Tibial nerve (tissue), 4 donors: ENCODE results near the gene NAT16. TPM values are rescaled to one million over a fixed set of nuclear protein-coding genes. Genes with fewer than 3 reads are reported as not detected.
"Not testable (repeated sequence)": the region's sequence is repeated elsewhere in the genome, so short reads cannot be mapped to it uniquely, and the experiment has no call there.

Experiments
- DNase-seq, 2 donors: peaks; one replicate each; pipeline ENCODE4 v3.0.0-alpha.2; 2019; ENCODE audit warnings: low spot score in 2 of 2
- H3K27ac ChIP-seq, 4 donors: fragments of 200-600 bp; sonication (generic) in 3 of 4; one replicate each; pipeline ENCODE4 v1.5.1; 2017 to 2019; ENCODE audit warnings: mild to moderate bottlenecking in 1 of 4
- H3K27me3 ChIP-seq, 2 donors: fragments of 200-600 bp; sonication (generic) in 1 of 2; one replicate each; pipeline versions ENCODE4 v1.5.1 to v1.6.0; 2017 to 2019
- H3K36me3 ChIP-seq, 3 donors: fragments of 200-600 bp; sonication (generic); one replicate each; pipeline ENCODE4 v1.5.1; 2018 to 2019
- H3K4me1 ChIP-seq, 4 donors: fragments of 200-600 bp; sonication (generic) in 3 of 4; one replicate each; pipeline ENCODE4 v1.5.1; 2017 to 2019
- H3K4me3 ChIP-seq, 4 donors: fragments of 200-600 bp; sonication (generic) in 3 of 4; one replicate each; pipeline ENCODE4 v1.5.1; 2017 to 2019; ENCODE audit warnings: mild to moderate bottlenecking in 1 of 4, moderate library complexity in 1 of 4
- H3K9me3 ChIP-seq, 4 donors: fragments of 200-600 bp; sonication (generic) in 3 of 4; one replicate each; pipeline ENCODE4 v1.5.1; 2017 to 2019
- EP300 ChIP-seq, 2 donors: sonication (generic); formaldehyde crosslinking; IDR thresholded peaks; one replicate each; pipeline ENCODE4 v1.6.1; 2017; ENCODE audit warnings: antibody characterized with exemption in 2 of 2, mild to moderate bottlenecking in 1 of 2
- POLR2A ChIP-seq, 2 donors: fragments of 450-650 bp; IDR thresholded peaks; one replicate each; pipeline ENCODE4 v1.6.1; 2017; ENCODE audit warnings: antibody characterized with exemption in 2 of 2, mild to moderate bottlenecking in 2 of 2, moderate library complexity in 2 of 2
- WGBS, 2 donors: methylation state at CpG; one replicate each; pipeline ENCODE4 v1.1.5; 2018; 5-methylcytosine and 5-hydroxymethylcytosine counted together
- total RNA-seq, 4 donors: library from RNA; depleted of rRNA; stranded (reverse); fragments of >200 nt; gene quantifications; one replicate each; pipeline ENCODE4 v1.1.0, GENCODE V29; 2016
- TF ChIP-seq, protein P1 (sequence below), 5 experiments: fragments of 200-600 bp in 3 of 5; fragments of 450-650 bp in 2 of 5; sonication (generic) in 3 of 5; IDR thresholded peaks; one replicate each; pipeline ENCODE4 v1.5.1; 2016 to 2019; ENCODE audit warnings: antibody characterized with exemption in 5 of 5, mild to moderate bottlenecking in 3 of 5, moderate library complexity in 2 of 5

Gene NAT16
- total RNA-seq, 4 donors from 2014 or later: not detected

DNA sequence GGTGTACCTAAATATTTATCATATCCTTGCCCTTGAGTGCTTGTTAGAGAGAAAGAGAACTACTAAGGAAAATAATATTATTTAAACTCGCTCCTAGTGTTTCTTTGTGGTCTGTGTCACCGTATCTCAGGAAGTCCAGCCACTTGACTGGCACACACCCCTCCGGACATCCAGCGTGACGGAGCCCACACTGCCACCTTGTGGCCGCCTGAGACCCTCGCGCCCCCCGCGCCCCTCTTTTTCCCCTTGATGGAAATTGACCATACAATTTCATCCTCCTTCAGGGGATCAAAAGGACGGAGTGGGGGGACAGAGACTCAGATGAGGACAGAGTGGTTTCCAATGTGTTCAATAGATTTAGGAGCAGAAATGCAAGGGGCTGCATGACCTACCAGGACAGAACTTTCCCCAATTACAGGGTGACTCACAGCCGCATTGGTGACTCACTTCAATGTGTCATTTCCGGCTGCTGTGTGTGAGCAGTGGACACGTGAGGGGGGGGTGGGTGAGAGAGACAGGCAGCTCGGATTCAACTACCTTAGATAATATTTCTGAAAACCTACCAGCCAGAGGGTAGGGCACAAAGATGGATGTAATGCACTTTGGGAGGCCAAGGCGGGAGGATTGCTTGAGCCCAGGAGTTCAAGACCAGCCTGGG is 41.8 kb downstream of the NAT16 start:
- Histone ChIP-seq H3K4me3 (peak overlapping the region in 1 of 4 donors; percentile 20), H3K27ac (peak overlapping the region in 3 of 4 donors; percentile 32 to 84 (median 64)), H3K36me3 (peaks cover 0 to 3% (median 0%) of the 10 kb centered on the region in 3 donors), H3K27me3 (no peaks in the 10 kb centered on the region), H3K9me3 (no peaks in the 10 kb centered on the region), H3K4me1 (peaks cover 0 to 15% (median 4%) of the 10 kb centered on the region in 4 donors)
- peak; percentile 66 to 88 for DNase-seq
- TF ChIP-seq, protein P1, sequence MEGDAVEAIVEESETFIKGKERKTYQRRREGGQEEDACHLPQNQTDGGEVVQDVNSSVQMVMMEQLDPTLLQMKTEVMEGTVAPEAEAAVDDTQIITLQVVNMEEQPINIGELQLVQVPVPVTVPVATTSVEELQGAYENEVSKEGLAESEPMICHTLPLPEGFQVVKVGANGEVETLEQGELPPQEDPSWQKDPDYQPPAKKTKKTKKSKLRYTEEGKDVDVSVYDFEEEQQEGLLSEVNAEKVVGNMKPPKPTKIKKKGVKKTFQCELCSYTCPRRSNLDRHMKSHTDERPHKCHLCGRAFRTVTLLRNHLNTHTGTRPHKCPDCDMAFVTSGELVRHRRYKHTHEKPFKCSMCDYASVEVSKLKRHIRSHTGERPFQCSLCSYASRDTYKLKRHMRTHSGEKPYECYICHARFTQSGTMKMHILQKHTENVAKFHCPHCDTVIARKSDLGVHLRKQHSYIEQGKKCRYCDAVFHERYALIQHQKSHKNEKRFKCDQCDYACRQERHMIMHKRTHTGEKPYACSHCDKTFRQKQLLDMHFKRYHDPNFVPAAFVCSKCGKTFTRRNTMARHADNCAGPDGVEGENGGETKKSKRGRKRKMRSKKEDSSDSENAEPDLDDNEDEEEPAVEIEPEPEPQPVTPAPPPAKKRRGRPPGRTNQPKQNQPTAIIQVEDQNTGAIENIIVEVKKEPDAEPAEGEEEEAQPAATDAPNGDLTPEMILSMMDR (IDR thresholded peaks at IDR 0.05): peak; percentile 72 to 89 (median 85)
- TF ChIP-seq EP300 (IDR thresholded peaks at IDR 0.05) (peak in 1 of 2 donors; percentile 73), POLR2A (IDR thresholded peaks at IDR 0.05) (no peak)
- WGBS, 2 donors: 6 to 8% methylated on average over 16 of the region's 16 CpGs

GRCh38 chr7:101137651-101138212 is 42.4 kb downstream of the NAT16 start:
- Histone ChIP-seq H3K4me3 (peak overlapping the region in 1 of 4 donors; percentile 20), H3K27me3 (no peaks in the 10 kb centered on the region), H3K9me3 (no peaks in the 10 kb centered on the region), H3K36me3 (peaks cover 0 to 3% (median 0%) of the 10 kb centered on the region in 3 donors), H3K27ac (peak overlapping the region in 3 of 4 donors; percentile 32 to 84 (median 64)), H3K4me1 (peaks cover 0 to 15% (median 4%) of the 10 kb centered on the region in 4 donors)
- DNase-seq: no peak
- WGBS, 2 donors: 68 to 76% methylated on average over 9 of the region's 9 CpGs
- TF ChIP-seq EP300 (IDR thresholded peaks at IDR 0.05) (no peak), POLR2A (IDR thresholded peaks at IDR 0.05) (no peak)
- TF ChIP-seq, protein P1 (IDR thresholded peaks at IDR 0.05): no peak

- H3K36me3 ChIP-seq: peaks cover 0 to 3% (median 0%) of the 10 kb centered on the region in 3 donors
- H3K27me3 ChIP-seq: no peaks in the 10 kb centered on the region
- H3K4me3 ChIP-seq: no peak overlapping the region
- H3K9me3 ChIP-seq: no peaks in the 10 kb centered on the region
- no peak for TF ChIP-seq EP300 (IDR thresholded peaks at IDR 0.05)
- TF ChIP-seq, protein P1 (IDR thresholded peaks at IDR 0.05): no peak
- no peak for TF ChIP-seq POLR2A (IDR thresholded peaks at IDR 0.05)
- DNase-seq: no peak
- no peak overlapping the region for H3K27ac ChIP-seq
- WGBS, 2 donors: 62 to 69% methylated on average over 6 of the region's 6 CpGs
- peaks cover 0 to 15% (median 4%) of the 10 kb centered on the region in 4 donors for H3K4me1 ChIP-seq
These were observed 45.6 kb downstream of the NAT16 start for GRCh38 chr7:101134399-101134980.

DNA sequence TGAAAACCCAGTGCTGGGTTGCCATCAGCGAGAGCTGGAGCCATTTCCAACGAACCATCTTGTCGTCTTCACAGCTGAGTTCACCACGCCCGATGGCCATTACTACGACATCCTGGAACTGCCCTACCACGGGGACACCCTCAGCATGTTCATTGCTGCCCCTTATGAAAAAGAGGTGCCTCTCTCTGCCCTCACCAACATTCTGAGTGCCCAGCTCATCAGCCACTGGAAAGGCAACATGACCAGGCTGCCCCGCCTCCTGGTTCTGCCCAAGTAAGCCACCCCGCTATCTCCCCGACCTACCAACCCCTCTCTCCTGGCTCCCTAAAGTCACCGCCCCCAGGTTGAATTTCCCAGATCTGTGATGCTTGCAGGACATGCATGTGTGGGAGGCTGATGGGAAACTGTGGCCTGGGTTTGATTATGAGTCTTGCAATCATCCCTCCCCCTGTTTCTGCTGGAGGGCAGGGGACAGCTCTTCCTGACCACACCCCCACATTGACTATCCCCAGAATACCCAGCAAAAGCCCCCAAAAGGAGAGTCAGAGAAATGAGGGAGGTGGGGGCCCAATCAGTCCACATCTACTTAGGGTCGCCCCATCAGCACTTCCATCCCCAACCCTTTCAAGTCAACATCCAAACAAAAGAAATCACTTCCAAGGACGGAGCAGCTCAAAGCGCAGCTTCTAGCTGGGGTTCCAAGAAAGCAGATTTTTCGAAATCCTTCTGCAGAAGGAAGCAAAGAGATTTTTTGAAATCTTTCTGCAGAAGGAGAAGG is 46.3 kb downstream of the NAT16 start:
- H3K27me3 ChIP-seq: no peaks in the 10 kb centered on the region
- H3K4me3 ChIP-seq: no peak overlapping the region
- WGBS, 2 donors: 74 to 75% methylated on average over 15 of the region's 15 CpGs
- TF ChIP-seq, protein P1 (IDR thresholded peaks at IDR 0.05): no peak
- no peak for TF ChIP-seq EP300 (IDR thresholded peaks at IDR 0.05)
- no peak for TF ChIP-seq POLR2A (IDR thresholded peaks at IDR 0.05)
- H3K27ac ChIP-seq: no peak overlapping the region
- no peak for DNase-seq
- H3K4me1 ChIP-seq: peaks cover 0 to 15% (median 4%) of the 10 kb centered on the region in 4 donors
- no peaks in the 10 kb centered on the region for H3K9me3 ChIP-seq
- peaks cover 0 to 3% (median 0%) of the 10 kb centered on the region in 3 donors for H3K36me3 ChIP-seq

DNA sequence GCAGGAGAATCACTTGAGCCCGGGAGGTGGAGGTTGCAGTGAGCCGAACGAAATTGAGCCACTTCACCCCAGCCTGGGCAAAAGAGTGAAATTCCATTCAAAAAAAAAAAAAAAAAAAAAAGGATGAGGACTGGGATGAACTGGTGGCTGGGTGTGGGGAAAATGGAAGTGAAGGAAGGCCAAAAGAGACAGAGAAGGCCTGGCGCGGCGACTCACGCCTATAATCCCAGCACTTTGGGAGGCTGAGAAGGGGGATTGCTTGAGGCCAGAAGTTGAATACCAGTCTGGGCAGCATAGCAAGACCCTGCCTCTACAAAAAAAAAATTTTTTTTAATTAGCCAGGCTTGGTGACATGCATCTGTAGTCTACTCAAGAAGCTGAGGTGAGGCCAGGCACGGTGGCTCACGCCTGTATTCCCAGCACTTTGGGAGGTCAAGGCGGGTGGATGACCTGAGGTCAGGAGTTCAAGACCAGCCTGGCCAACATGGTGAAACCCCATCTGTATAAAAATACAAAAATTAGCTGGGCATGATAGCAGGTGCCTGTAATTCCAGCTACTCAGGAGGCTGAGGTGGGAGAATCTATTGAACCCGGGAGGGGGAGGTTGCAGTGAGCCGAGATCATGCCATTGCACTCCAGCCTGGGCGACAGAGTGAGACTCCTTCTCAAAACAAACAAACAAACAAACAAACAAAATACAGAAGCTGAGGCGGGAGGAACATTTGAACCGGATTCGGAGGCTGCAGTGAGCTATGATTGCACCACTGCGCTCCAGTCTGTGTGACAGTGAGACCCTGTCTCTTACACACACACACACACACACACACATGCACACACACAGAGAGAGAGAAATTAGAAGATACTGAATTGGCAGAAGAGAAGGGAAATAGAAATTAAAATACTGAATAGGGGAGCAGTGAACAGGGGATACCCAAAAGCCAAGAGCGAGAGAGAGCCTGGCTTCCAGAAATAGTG is 47.2 kb downstream of the NAT16 start:
- H3K36me3 ChIP-seq, H3K9me3 ChIP-seq, H3K27me3 ChIP-seq, DNase-seq, H3K4me3 ChIP-seq, H3K27ac ChIP-seq, H3K4me1 ChIP-seq: not testable (repeated sequence)
- WGBS, 2 donors: 86 to 92% methylated on average over 18 of the region's 18 CpGs
